Lower leg skin (tissue), 3 donors: ENCODE data around the gene CACNA1S.

Source experiments
- POLR2A ChIP-seq, 2 donors: fragments of 450-650 bp; IDR thresholded peaks; one replicate each; pipeline ENCODE4 v1.6.1; 2016 to 2017; ENCODE audit warnings: antibody characterized with exemption in 2 of 2, mild to moderate bottlenecking in 1 of 2, moderate library complexity in 1 of 2
- TF ChIP-seq, protein P1 (sequence below), 3 donors: fragments of 450-650 bp; IDR thresholded peaks; one replicate each; pipeline ENCODE4 v1.5.1; 2016; ENCODE audit warnings: antibody characterized with exemption in 3 of 3, mild to moderate bottlenecking in 3 of 3, moderate library complexity in 2 of 3

DNA sequence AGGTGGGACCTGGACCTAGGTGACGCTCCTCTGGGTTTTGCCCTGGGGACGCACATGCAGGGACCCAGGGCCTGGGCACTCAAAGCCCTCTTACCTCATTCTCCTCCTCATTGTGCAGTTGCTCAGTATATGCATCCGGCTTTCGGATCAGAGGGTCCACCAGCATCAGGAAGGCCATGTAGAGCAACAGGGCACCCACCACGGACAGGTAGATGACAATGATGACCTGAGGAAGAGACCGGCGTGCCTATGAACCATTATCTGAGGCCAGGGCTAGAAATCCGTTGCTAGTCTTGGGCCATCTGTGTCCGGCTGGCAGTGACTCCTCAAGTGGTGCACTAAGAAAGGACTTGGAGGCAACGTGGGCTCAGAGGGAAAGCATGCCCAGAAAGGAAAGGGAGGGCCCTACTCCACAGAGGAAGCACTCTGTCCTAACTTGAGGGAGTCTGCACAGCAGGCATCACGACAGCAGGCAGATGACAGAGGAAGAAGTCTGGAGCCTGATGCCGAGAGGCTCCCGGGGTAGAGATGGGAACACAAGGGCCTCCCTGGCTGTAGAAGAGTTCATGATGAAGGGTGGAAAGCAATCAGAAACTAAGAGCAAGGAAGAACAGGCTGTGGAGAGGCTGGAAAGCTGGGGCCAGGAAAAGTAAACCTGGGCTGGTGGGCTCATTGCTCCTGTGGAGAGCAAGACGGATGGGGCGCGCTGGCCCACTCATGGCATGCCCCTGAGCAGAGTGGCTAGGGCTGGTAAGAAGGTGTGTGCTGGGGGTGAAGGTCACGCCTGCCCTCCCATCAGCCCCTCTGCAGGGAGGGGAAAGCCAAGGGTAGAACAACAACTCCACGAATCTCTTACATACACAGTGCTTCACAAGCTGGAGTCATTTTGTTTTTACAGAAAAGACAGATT lies 31.8 kb upstream of the CACNA1S start:
- TF ChIP-seq, protein P1, sequence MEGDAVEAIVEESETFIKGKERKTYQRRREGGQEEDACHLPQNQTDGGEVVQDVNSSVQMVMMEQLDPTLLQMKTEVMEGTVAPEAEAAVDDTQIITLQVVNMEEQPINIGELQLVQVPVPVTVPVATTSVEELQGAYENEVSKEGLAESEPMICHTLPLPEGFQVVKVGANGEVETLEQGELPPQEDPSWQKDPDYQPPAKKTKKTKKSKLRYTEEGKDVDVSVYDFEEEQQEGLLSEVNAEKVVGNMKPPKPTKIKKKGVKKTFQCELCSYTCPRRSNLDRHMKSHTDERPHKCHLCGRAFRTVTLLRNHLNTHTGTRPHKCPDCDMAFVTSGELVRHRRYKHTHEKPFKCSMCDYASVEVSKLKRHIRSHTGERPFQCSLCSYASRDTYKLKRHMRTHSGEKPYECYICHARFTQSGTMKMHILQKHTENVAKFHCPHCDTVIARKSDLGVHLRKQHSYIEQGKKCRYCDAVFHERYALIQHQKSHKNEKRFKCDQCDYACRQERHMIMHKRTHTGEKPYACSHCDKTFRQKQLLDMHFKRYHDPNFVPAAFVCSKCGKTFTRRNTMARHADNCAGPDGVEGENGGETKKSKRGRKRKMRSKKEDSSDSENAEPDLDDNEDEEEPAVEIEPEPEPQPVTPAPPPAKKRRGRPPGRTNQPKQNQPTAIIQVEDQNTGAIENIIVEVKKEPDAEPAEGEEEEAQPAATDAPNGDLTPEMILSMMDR (IDR thresholded peaks at IDR 0.05), result no peak
- TF ChIP-seq POLR2A (IDR thresholded peaks at IDR 0.05), result no peak
